DND-41 (cell line): Measurements from ENCODE around the gene RAPH1.

Experiments
- ATAC-seq: fragments of 200-7000 bp; cut with Tn5 transposase; 3 replicates; pipeline ENCODE4 v1.9.1; 2021; ENCODE audit warnings: low read depth; ENCODE audit not compliant: insufficient read depth
- DNase-seq: peaks from one replicate; pipeline ENCODE4 v3.0.0-alpha.2; 2020
- H2AFZ ChIP-seq: 2 replicates; pipeline ENCODE4 v1.6.0; 2012; ENCODE audit warnings: low read depth, low read length
- H3K27ac ChIP-seq: 2 replicates; pipeline ENCODE4 v1.5.1; 2012; ENCODE audit warnings: low read length, inconsistent platforms
- H3K27me3 ChIP-seq: fragments of 200-600 bp; sonication (generic); 2 replicates; pipeline ENCODE4 v1.6.0; 2012; ENCODE audit warnings: low read length, mild to moderate bottlenecking, inconsistent platforms; ENCODE audit not compliant: insufficient read depth, poor library complexity
- H3K36me3 ChIP-seq: 2 replicates; pipeline ENCODE4 v1.5.1; 2012; ENCODE audit warnings: low read length, inconsistent platforms; ENCODE audit not compliant: insufficient read depth
- H3K4me1 ChIP-seq: 2 replicates; pipeline ENCODE4 v1.5.1; 2012; ENCODE audit warnings: mild to moderate bottlenecking, low read length; ENCODE audit not compliant: insufficient read depth
- H3K4me2 ChIP-seq: 2 replicates; pipeline ENCODE4 v1.6.0; 2012; ENCODE audit warnings: mild to moderate bottlenecking, moderate library complexity, low read length, inconsistent platforms; ENCODE audit not compliant: insufficient read depth
- H3K4me3 ChIP-seq, 2 experiments: fragments of 200-600 bp in 1 of 2; shearing (Covaris generic) in 1 of 2; 2 replicates each; pipeline ENCODE4 v1.5.1; 2012 to 2016; ENCODE audit warnings: inconsistent platforms in 2 of 2, low read length in 2 of 2, mild to moderate bottlenecking in 2 of 2, low read depth in 1 of 2, moderate library complexity in 1 of 2
- H3K79me2 ChIP-seq: 2 replicates; pipeline ENCODE4 v1.6.0; 2012; ENCODE audit warnings: low read length, inconsistent platforms; ENCODE audit not compliant: insufficient read depth
- H3K9ac ChIP-seq: 2 replicates; pipeline ENCODE4 v1.6.0; 2012; ENCODE audit warnings: low read depth, mild to moderate bottlenecking, inconsistent platforms, low read length, moderate library complexity
- H3K9me3 ChIP-seq: 2 replicates; pipeline ENCODE4 v1.5.1; 2012; ENCODE audit warnings: low read length, moderate library complexity, mild to moderate bottlenecking, inconsistent platforms; ENCODE audit not compliant: insufficient read depth, severe bottlenecking
- H4K20me1 ChIP-seq: 2 replicates; pipeline ENCODE4 v1.6.0; 2012; ENCODE audit warnings: low read length; ENCODE audit not compliant: insufficient read depth
- CTCF ChIP-seq: IDR thresholded peaks from 2 replicates; pipeline ENCODE4 v1.5.1; 2012; ENCODE audit warnings: borderline replicate concordance, low read length, moderate library complexity, mild to moderate bottlenecking; ENCODE audit not compliant: poor library complexity, severe bottlenecking; ENCODE audit errors: extremely low read depth
- EZH2 ChIP-seq: IDR thresholded peaks from 3 replicates; pipeline ENCODE4 v1.6.1; 2012; ENCODE audit warnings: borderline replicate concordance, low read depth, mild to moderate bottlenecking, moderate library complexity, low read length, inconsistent platforms; ENCODE audit not compliant: severe bottlenecking

Gene RAPH1

GRCh38 chr2:203463266-203463678 is 71.8 kb downstream of the RAPH1 start:
- H3K4me1 ChIP-seq, result no peaks in the 10 kb centered on the region
- ATAC-seq, result no peak
- no peak overlapping the region for H3K4me3 ChIP-seq
- DNase-seq, result no peak
- no peak overlapping the region for H2AFZ ChIP-seq
- H3K9ac ChIP-seq, result no peak overlapping the region
- H3K27ac ChIP-seq, result no peak overlapping the region
- H3K79me2 ChIP-seq, result no peaks in the 10 kb centered on the region
- no peaks in the 10 kb centered on the region for H3K27me3 ChIP-seq
- H3K4me2 ChIP-seq, result no peak overlapping the region
- no peaks in the 10 kb centered on the region for H3K9me3 ChIP-seq
- no peaks in the 10 kb centered on the region for H4K20me1 ChIP-seq
- no peak for TF ChIP-seq CTCF
- no peak for TF ChIP-seq EZH2
- H3K36me3 ChIP-seq, result no peaks in the 10 kb centered on the region

- H3K27me3 ChIP-seq, result no peaks in the 10 kb centered on the region
- no peaks in the 10 kb centered on the region for H4K20me1 ChIP-seq
- no peak overlapping the region for H3K4me3 ChIP-seq
- ATAC-seq, result no peak
- no peak overlapping the region for H3K4me2 ChIP-seq
- no peak overlapping the region for H3K9ac ChIP-seq
- no peak for TF ChIP-seq EZH2
- TF ChIP-seq CTCF, result no peak
- H3K27ac ChIP-seq, result no peak overlapping the region
- no peaks in the 10 kb centered on the region for H3K9me3 ChIP-seq
- no peak for DNase-seq
- H3K36me3 ChIP-seq, result no peaks in the 10 kb centered on the region
- H3K79me2 ChIP-seq, result no peaks in the 10 kb centered on the region
- no peaks in the 10 kb centered on the region for H3K4me1 ChIP-seq
- H2AFZ ChIP-seq, result no peak overlapping the region
Observed at GRCh38 chr2:203462308-203462707, 72.8 kb downstream of the RAPH1 start.

GRCh38 chr2:203461746-203462145 is 73.4 kb downstream of the RAPH1 start:
- Histone ChIP-seq H3K4me3 (no peak overlapping the region), H2AFZ (no peak overlapping the region), H4K20me1 (no peaks in the 10 kb centered on the region), H3K9ac (no peak overlapping the region), H3K9me3 (no peaks in the 10 kb centered on the region), H3K27me3 (no peaks in the 10 kb centered on the region), H3K36me3 (no peaks in the 10 kb centered on the region), H3K4me1 (no peaks in the 10 kb centered on the region), H3K79me2 (no peaks in the 10 kb centered on the region), H3K4me2 (no peak overlapping the region), H3K27ac (no peak overlapping the region)
- ATAC-seq (no peak), DNase-seq (no peak)
- no peak for TF ChIP-seq CTCF
- no peak for TF ChIP-seq EZH2

- no peak for TF ChIP-seq CTCF
- TF ChIP-seq EZH2, result no peak
- H3K4me2 ChIP-seq, result no peak overlapping the region
- H3K27me3 ChIP-seq, result no peaks in the 10 kb centered on the region
- H3K36me3 ChIP-seq, result no peaks in the 10 kb centered on the region
- no peaks in the 10 kb centered on the region for H3K4me1 ChIP-seq
- no peak overlapping the region for H3K27ac ChIP-seq
- ATAC-seq (no peak), DNase-seq (no peak)
- no peaks in the 10 kb centered on the region for H4K20me1 ChIP-seq
- no peaks in the 10 kb centered on the region for H3K9me3 ChIP-seq
- H2AFZ ChIP-seq, result no peak overlapping the region
- no peak overlapping the region for H3K9ac ChIP-seq
- no peaks in the 10 kb centered on the region for H3K79me2 ChIP-seq
- H3K4me3 ChIP-seq, result no peak overlapping the region
Observed at GRCh38 chr2:203455209-203455608, 79.9 kb downstream of the RAPH1 start.
